Gastroesophageal sphincter (tissue), 3 donors: Measurements from ENCODE around the gene RPL11.

Experiments used
- POLR2A ChIP-seq, 2 donors: fragments of 450-650 bp; IDR thresholded peaks; one replicate each; pipeline ENCODE4 v1.6.1; 2017; ENCODE audit warnings: antibody characterized with exemption in 2 of 2, mild to moderate bottlenecking in 2 of 2, moderate library complexity in 1 of 2
- TF ChIP-seq, protein P1 (sequence below), 4 experiments: fragments of 200-600 bp in 2 of 4; fragments of 450-650 bp in 2 of 4; sonication (generic) in 1 of 4; IDR thresholded peaks; one replicate each; pipeline ENCODE4 v1.5.1; 2017 to 2019; ENCODE audit warnings: antibody characterized with exemption in 4 of 4, mild to moderate bottlenecking in 2 of 4, moderate library complexity in 2 of 4

DNA sequence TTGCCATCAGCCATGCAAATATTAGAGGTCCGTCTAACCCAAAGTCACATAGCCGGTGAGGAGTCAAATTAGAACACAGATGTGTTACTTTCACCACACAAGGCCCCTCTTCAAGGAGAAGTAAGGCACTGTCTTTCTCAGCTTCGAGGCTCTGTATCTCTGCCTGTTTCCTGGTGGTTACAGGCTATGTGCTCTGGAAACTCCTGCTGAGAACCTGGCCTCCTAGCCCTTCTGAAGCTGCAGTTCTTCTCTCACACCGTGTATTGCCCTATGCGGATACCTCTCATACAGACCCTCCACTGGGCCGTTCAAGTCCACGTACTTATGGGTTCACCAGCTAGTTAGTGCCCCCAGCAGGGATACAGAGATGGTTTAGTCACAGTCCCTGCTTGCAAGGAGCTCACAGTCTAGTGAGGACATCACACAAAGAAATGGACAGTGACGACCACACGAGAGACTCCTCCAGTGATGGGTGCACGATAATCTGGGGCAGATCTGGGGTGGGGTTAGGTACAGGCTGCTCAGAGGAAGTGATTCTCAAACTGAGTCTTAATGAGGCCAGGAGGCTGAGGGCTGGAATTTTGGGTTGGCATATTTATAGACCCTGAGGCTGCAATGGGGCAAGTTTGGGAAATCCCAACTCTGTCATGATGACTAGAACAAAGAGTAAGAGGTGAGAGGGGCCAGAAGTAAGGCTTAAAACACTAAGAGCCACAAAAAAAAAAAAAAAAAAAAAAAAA, 28.8 kb downstream of the RPL11 start:
- TF ChIP-seq, protein P1, sequence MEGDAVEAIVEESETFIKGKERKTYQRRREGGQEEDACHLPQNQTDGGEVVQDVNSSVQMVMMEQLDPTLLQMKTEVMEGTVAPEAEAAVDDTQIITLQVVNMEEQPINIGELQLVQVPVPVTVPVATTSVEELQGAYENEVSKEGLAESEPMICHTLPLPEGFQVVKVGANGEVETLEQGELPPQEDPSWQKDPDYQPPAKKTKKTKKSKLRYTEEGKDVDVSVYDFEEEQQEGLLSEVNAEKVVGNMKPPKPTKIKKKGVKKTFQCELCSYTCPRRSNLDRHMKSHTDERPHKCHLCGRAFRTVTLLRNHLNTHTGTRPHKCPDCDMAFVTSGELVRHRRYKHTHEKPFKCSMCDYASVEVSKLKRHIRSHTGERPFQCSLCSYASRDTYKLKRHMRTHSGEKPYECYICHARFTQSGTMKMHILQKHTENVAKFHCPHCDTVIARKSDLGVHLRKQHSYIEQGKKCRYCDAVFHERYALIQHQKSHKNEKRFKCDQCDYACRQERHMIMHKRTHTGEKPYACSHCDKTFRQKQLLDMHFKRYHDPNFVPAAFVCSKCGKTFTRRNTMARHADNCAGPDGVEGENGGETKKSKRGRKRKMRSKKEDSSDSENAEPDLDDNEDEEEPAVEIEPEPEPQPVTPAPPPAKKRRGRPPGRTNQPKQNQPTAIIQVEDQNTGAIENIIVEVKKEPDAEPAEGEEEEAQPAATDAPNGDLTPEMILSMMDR (IDR thresholded peaks at IDR 0.05): no peak
- TF ChIP-seq POLR2A (IDR thresholded peaks at IDR 0.05): no peak
